NCI-H187 treated with DMSO at 0.1 percent for 48 hours (cell line): Measurements from ENCODE around the gene SH3TC1.

Experiments used
- DNase-seq: peaks from one replicate; lab custom pipeline; 2025; lab: John Stamatoyannopoulos, UW

SH3TC1 gene

GRCh38 chr4:8244001-8244757 is 45.1 kb downstream of the SH3TC1 start:
- no peak for DNase-seq

GRCh38 chr4:8244931-8245460 is 45.9 kb downstream of the SH3TC1 start:
- DNase-seq: no peak

- no peak for DNase-seq
Measured at GRCh38 chr4:8245884-8246833, 47.1 kb downstream of the SH3TC1 start.

GRCh38 chr4:8247047-8247930 is 48.2 kb downstream of the SH3TC1 start:
- DNase-seq: no peak

- DNase-seq: no peak
Measured at GRCh38 chr4:8248091-8248490, 49.0 kb downstream of the SH3TC1 start.

GRCh38 chr4:8250227-8250626 is 51.1 kb downstream of the SH3TC1 start:
- DNase-seq: no peak

GRCh38 chr4:8250637-8251036 is 51.5 kb downstream of the SH3TC1 start:
- DNase-seq: no peak

GRCh38 chr4:8251110-8251883 is 52.2 kb downstream of the SH3TC1 start:
- no peak for DNase-seq

- DNase-seq: no peak
Measured at GRCh38 chr4:8252301-8253173, 53.4 kb downstream of the SH3TC1 start.

- DNase-seq: no peak
Measured at GRCh38 chr4:8254076-8254475, 55.0 kb downstream of the SH3TC1 start.

GRCh38 chr4:8255698-8256441 is 56.8 kb downstream of the SH3TC1 start:
- DNase-seq: no peak

- no peak for DNase-seq
Measured at GRCh38 chr4:8257854-8258253, 58.8 kb downstream of the SH3TC1 start.

GRCh38 chr4:8258552-8259212 is 59.6 kb downstream of the SH3TC1 start:
- no peak for DNase-seq

- DNase-seq: no peak
Measured at GRCh38 chr4:8259743-8260430, 60.8 kb downstream of the SH3TC1 start.

- DNase-seq: no peak
Measured at GRCh38 chr4:8260656-8261111, 61.6 kb downstream of the SH3TC1 start.

- no peak for DNase-seq
Measured at GRCh38 chr4:8261851-8262535, 62.9 kb downstream of the SH3TC1 start.

GRCh38 chr4:8262637-8263322 is 63.7 kb downstream of the SH3TC1 start:
- DNase-seq: no peak
